GM19467 (cell line): Measurements from ENCODE around the gene THTPA.

Experiments
- ATAC-seq: cut with Tn5 transposase; IDR thresholded peaks from one replicate; pipeline ENCODE4 v1.9.1; 2021; ENCODE audit warnings: mild to moderate bottlenecking, moderate library complexity; ENCODE audit not compliant: unreplicated experiment

Gene THTPA

DNA sequence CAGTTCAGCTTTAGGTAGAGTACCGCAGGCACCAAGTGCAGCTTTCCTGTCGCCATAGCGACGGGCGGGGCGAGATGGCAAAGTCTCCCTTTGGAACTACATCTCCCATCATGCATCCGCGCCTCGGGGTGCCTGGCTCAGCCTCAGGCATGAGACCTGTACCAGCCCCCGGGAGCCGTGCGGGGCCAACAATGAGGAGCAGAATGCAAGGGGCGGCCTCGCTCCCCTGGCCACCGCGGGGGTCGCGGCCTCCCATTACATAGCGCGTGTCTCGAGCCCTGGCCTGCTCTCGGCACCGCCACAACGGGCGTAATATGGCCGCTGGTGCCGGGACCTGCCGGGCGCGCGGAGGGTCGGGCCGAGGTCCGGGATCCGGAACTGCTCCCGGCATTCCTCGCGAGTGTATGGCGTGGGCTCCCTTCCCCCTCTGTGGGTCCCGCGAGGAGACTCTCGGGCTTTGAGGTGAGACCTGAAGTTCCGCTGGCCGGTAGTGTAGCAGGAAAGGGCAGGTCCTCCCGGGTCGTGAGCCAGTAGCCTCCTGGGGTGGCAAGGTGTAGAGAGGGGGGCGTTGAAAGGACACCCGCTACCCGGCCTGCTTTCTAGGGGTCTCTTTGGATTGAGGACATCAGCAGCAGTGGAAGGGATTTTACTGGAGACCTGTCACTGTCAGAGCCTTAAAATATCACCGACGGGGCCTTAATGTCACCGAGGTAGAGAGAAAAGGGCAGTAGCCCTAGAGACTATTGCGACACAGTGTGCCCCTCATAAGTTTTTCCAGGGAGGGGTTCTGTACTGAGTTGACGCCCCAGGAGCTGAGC is at the start of gene THTPA:
THTPA (plus strand) TSS at position 390 of the 818 bp plus-strand sequence. CDS start 487 bp downstream, outside the sequence.
- peak; percentile 83 for ATAC-seq

DNA sequence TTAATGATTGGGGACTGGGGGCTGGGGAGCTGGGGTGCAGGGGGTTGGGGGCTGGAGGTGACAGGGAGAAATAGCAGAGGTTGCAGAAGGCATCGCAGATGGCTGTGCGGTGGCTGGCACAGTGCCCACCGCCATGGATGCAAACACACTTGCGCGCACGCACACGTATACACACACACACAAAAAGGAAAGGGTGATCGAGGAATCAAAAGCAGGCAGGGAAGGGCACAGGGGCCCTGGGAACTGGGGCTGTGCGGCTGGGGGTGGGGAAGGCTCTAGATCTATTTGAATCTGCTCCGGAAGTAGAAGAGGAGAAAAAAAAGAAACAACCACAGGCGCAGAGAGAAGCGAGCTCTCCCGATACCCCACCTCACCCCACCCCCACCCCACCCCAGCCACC is 43.9 kb upstream of the THTPA start:
- no peak for ATAC-seq

GRCh38 chr14:23513005-23513817 is 42.9 kb upstream of the THTPA start:
- ATAC-seq: no peak

GRCh38 chr14:23513818-23514643 is 42.0 kb upstream of the THTPA start:
- ATAC-seq: no peak

- no peak for ATAC-seq
Measured at GRCh38 chr14:23514644-23514957, 41.5 kb upstream of the THTPA start.

DNA sequence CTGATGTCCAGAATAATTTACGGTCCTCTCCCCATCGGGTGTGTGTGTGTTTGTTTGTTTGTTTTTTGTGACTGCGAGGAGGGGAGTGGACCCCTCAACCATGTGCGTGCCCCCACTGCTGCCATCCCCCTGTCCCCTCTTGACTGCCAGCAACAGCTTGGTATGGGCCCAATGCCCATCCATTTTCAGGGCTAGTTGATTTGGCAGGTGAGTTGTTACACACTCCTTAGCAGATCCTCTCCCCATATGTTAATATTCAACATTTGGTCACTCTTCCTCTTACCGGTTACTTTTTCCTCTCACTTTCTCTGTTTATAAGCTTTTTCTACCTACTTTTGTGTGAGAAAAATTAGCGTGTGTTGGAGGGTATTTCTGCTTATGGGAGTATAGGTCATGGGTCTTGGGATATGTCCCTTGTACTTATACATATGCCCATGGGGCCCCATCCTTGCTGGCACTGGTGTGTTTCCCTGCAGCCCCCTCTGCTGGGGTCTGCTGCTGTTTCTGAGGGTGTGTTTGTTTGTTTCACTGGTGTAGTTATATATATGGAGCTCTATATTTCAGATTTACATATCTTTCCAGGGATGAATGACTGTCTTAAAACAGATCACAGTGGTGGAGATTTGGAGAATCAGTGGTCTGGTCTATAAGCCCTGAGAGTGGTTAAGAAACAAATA is 38.3 kb upstream of the THTPA start:
- ATAC-seq: no peak

DNA sequence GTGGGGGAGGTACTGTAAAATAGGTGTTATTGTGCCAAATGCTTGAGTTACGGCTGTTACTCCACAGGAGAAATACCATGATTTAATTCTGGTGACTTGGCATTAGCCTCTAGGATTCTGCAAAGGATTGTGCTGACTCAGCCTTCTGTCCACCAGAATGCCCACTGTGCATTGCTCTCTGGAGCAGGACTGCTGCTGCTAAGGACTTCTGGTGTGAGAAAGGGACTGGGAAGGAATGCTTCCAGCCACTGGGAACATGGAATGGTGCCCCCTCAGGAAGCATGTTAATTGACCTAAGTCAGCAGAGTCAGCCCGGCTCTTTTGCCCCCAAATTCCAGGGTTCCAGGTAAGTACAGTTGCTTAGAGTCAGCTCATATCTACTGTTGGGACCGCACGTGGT is 37.4 kb upstream of the THTPA start:
- ATAC-seq: no peak

DNA sequence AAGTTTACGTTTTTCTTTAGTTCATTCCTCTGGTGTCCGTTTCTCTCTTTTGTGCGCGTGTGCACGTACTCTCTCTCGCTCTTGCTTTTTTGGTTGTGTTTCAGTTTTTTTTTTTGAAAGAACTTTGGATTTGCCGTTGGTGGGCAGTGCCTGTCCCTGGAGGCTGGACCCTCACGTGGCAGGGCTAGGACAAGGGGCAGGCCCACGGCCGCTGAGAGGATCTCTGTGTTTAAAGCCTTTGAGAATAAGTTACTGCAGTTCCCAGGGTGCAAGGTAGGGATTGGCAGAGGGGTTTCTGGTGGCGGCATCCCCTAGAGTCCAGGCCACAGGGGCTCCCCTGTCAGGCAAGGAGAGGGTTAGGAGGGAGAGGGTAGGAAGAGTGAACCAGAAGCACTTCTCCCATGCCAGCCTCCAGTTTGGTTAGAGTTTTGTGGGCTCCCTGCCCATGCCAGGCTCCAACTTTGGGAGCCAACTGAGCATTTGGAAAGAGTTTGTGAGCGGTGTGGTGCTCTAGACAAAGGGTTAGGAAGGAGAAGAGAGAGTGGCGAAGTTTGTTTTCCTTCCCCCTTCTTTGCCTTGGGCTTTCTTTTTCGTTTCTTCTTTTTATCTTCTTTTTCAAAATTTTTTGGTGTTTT is 35.1 kb upstream of the THTPA start:
- ATAC-seq: no peak

DNA sequence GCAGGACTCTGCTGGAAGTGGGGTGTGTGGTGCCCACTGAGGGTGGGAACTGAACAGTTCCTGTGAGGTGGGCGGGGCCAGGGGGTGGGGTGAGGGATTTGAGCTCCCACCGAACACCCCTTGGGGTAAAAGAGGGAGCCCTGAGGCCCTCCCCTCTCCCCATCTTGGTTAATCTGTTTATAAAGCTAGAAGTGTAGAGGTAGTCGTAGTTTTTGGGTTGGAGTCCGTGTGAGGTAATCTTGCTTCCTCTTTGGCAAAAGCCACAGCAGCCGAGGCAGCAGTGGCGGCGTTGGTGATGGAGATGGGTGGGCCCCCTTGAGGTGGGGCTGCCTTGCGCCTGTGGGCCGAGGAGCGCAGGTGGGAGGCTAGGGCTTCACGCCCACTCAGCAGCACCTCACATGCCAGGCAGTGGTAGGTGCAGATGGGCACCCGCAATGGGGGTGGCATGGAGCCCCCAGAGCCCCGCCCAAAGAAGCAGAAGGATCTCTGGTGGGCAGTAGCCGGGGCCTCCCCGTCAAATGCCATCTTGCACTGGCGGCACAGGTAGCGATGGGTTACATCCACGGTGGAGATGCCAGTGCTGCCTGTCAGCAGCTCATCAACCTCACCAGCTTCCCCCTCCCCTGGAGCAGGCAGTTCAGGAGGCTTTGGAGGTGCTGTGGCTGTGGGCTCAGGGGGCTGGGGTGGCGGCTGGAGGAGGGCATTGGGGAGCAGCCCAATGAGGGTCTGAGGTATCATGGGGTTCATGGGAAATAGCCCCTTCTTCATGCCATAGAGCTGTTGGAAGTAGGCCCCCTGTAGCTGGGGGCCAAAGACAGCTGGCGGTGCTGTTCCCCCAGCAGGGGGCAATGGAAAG is 34.1 kb upstream of the THTPA start:
- no peak for ATAC-seq

DNA sequence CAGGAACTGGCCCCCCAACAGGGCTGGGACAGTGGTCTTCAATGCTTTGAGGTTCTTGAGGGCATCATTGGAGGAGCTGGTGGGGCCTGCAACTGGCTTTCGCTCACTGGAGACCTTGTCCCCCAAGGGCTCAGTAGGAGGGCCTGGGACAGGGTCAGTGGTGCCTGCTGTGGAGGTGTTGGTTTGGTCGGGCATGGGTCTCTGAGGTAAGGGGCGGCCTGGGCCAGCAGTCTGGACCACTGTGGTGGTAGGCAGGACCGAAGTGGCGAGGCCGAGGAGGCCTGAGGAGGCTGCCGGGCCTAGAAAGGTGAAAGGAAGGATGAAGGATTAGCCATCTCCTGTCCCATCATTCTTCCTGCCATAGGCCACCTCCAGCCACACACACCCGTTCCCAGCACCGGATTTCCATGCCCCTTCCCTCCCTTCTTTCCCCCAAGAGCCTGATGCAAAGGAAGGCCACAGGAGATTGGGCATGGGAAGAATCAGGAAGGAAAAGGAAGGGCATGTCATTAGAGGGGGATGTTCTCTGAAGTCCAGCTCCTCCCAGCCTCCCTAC is 33.4 kb upstream of the THTPA start:
- ATAC-seq: no peak

- ATAC-seq: no peak
Measured at GRCh38 chr14:23523229-23524016, 32.6 kb upstream of the THTPA start.

GRCh38 chr14:23524954-23525353 is 31.1 kb upstream of the THTPA start:
- ATAC-seq: no peak

GRCh38 chr14:23525611-23526010 is 30.5 kb upstream of the THTPA start:
- ATAC-seq: no peak

DNA sequence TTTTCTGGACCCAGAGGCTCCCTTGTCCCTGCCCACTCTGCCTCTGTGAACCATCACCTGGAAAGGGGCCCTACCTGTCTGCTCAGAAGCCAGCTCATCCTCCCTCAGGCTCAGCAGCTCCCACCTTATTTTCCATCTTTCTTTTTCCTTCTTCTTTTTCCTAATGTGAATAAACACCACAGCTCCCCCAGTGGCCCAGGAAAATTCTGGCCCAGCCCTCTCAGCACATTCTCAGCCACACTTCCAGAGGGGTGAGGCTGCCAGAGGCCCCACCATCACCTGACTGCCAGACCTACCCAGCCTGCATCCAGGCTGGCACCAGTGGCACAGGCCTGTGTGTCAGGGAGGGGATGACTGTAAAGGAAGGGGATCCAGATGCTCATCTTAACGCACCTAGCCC is 27.5 kb upstream of the THTPA start:
- no peak for ATAC-seq

DNA sequence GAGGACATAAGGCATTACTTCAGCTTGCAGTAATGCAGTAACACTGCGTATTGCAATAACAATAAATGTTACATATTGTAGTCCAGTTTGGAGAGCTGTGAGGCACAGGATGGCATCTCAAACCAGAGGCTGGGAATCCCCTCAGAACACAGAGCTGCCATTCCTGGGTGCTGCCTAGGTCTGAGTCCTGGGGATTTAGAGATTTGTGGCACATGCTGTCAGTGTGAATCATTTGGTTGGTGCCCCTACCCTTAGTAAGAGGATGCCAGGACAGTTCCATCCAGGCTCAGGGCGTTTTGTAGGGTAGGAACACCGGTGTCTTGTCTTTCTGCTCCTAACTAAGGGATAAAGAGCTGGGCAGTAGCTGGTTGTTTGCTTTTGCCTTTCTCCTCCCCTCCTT is 27.1 kb upstream of the THTPA start:
- ATAC-seq: no peak

DNA sequence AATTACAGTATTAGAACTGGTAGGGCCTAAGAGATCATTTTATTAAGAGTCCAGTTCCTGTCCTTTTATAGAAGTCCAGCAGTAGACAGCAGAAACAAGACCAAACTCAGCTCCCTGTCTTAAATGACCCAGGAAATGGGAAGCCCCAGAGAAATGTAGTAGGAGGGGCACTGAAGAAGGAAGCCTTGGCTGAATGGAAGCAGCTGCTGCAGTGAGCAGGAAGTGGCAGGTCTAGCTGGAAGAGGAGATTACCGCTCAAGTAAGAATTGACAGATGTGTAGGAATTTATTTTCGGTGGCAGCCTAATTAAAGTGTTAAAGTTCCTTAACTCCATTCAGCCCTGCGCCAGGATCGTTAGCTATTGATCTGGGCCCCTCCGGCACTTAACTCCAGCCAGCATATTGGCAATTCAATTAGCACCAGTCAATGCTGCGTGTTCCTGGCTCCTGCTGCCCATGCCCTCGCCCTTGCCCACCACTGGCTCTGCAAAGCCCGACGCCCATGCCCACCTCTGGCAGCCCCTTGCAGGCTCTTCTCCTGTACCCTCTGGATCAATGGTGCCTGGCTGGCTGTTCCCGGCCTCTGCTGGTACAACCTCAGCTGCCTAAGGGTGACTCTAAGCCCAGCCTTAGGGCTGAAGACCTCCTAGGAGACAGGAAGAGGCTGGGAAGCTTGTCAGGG is 25.6 kb upstream of the THTPA start:
- ATAC-seq: no peak

GRCh38 chr14:23531391-23531790 is 24.7 kb upstream of the THTPA start:
- no peak for ATAC-seq

DNA sequence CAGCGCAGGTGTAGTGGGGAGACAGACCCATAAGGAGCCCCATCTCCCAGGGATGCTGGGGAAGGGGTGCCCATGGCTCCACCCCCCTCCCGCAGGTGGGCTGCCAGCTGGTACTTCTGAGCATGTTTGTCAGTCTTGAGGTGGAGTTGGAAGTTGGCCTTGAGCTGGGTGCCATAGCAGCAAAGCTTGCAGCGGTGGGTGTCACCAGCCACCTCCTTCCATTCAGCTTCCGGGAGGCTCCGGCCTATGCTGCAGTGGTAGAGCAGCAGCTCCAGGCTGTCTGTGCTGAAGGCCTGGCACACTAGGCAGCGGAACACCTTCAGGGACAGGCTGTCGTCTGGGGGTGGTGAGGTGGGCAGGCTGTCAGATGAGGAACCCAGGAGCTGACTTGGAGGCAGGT is 23.4 kb upstream of the THTPA start:
- no peak for ATAC-seq
